Measurements from ENCODE around the gene PEX16. TPM values are rescaled to one million over a fixed set of nuclear protein-coding genes. Genes with fewer than 3 reads are reported as not detected.

PEX16 gene
- total RNA-seq, 1 experiment from 2014 or later = 35.8 TPM

DNA sequence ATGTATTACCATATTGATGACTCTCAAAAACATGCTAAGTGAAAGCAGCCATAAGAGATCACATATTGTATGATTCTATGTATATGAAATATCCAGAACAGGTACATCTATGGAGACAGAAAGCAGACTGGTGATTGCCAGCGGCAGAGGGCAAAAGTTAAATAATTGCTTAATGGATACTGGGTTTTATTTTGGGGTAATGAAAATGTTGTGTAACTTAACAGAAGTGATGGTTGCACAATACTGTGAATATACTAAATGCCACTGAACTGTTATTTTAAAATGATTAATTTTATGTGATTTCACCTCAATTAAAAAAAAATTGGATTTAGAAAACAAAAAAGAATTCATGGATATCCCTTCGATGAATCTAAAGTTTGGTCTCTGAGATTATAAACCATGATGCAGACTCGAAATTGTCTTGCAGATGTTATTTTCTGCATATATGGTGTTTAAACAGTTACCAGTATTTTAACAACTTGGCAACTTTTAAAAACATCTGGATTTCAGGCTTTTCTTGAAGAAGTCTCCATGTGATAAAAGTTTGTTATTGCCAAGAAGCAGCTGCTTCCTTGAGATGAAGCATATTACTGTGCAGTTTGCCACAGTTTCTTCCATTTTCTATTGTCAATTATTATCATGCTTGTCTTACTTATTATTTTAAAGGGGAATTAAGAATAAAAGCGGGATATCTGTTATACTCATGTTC is 42.9 kb upstream of the PEX16 start:
- no peaks in the 10 kb centered on the region for H3K27me3 ChIP-seq (ENCODE audit: insufficient read depth, low read depth)
- H3K79me2 ChIP-seq (ENCODE audit: low read depth) = no peaks in the 10 kb centered on the region
- TF ChIP-seq, protein P1, sequence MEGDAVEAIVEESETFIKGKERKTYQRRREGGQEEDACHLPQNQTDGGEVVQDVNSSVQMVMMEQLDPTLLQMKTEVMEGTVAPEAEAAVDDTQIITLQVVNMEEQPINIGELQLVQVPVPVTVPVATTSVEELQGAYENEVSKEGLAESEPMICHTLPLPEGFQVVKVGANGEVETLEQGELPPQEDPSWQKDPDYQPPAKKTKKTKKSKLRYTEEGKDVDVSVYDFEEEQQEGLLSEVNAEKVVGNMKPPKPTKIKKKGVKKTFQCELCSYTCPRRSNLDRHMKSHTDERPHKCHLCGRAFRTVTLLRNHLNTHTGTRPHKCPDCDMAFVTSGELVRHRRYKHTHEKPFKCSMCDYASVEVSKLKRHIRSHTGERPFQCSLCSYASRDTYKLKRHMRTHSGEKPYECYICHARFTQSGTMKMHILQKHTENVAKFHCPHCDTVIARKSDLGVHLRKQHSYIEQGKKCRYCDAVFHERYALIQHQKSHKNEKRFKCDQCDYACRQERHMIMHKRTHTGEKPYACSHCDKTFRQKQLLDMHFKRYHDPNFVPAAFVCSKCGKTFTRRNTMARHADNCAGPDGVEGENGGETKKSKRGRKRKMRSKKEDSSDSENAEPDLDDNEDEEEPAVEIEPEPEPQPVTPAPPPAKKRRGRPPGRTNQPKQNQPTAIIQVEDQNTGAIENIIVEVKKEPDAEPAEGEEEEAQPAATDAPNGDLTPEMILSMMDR (conservative IDR thresholded peaks at IDR 0.05) = no peak
- no peak overlapping the region for H2AFZ ChIP-seq
- no peaks in the 10 kb centered on the region for H3K4me1 ChIP-seq (replicated peaks; ENCODE audit: insufficient read depth)
- no peak overlapping the region for H3K27ac ChIP-seq
- CTCF ChIA-PET = no interaction called here
- BruUV-seq (replicated peaks) = no TSS peak
- DNase-seq = no peak
- no peak overlapping the region for H3K4me2 ChIP-seq
- no peaks in the 10 kb centered on the region for H3K9me3 ChIP-seq (ENCODE audit: insufficient read depth, low read depth)
- H3K9me2 ChIP-seq (ENCODE audit: insufficient read depth) = no peaks in the 10 kb centered on the region
- H3K36me3 ChIP-seq (ENCODE audit: low read depth) = 0 out of 2 replicates have a peak, but pooled peaks cover 3% of the 10 kb centered on the region
- H3F3A ChIP-seq (ENCODE audit: insufficient read depth, low read depth) = peaks cover 9% of the 10 kb centered on the region; the same call in 1 of the 2 replicates
- no peak overlapping the region for H3K4me3 ChIP-seq
- H4K20me1 ChIP-seq (ENCODE audit: insufficient read depth) = 0 out of 2 replicates have a peak, but pooled peaks cover 3% of the 10 kb centered on the region
- intact Hi-C loops (cut with micrococcal nuclease; ENCODE audit: unreplicated experiment) = no loop called here
- POLR2A ChIA-PET (ENCODE audit: unreplicated experiment) = no interaction called here

DNA sequence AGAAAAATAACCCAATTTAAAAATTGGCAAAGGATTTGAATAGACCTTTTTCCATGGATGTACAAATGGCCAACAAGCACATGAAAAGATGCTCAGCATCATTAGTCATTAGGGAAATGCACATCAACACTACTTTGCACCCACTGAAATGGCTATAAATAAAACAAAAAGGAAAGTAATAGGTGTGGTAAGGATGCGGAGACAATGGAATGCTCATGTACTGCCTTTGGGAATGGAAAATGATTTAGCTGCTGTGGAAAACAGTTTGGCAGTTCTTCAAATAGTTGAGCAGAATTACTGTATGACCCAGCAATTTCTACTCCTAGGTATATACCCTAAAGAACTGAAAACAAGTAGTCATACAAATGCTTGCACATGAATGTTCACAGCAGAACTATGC is 42.2 kb upstream of the PEX16 start:
- no peak for TF ChIP-seq EZH2 (IDR thresholded peaks at IDR 0.05; ENCODE audit: low read depth)
- TF ChIP-seq, protein P1 (conservative IDR thresholded peaks at IDR 0.05) = no peak
- Histone ChIP-seq H3K79me2 (ENCODE audit: low read depth) (no peaks in the 10 kb centered on the region), H3F3A (ENCODE audit: insufficient read depth, low read depth) (peaks cover 5% of the 10 kb centered on the region; the same call in 1 of the 2 replicates), H3K27me3 (ENCODE audit: insufficient read depth, low read depth) (no peaks in the 10 kb centered on the region), H3K36me3 (ENCODE audit: low read depth) (0 out of 2 replicates have a peak, but pooled peaks cover 3% of the 10 kb centered on the region), H3K9me3 (ENCODE audit: insufficient read depth, low read depth) (no peaks in the 10 kb centered on the region), H3K4me2 (no peak overlapping the region), H2AFZ (no peak overlapping the region), H3K4me1 (replicated peaks; ENCODE audit: insufficient read depth) (no peaks in the 10 kb centered on the region), H3K27ac (no peak overlapping the region), H3K4me3 (no peak overlapping the region), H4K20me1 (ENCODE audit: insufficient read depth) (0 out of 2 replicates have a peak, but pooled peaks cover 3% of the 10 kb centered on the region), H3K9me2 (ENCODE audit: insufficient read depth) (no peaks in the 10 kb centered on the region)
- ChIA-PET CTCF (no interaction called here), POLR2A (ENCODE audit: unreplicated experiment) (no interaction called here)
- intact Hi-C loops (cut with micrococcal nuclease; ENCODE audit: unreplicated experiment) = no loop called here
- DNase-seq = no peak
- no TSS peak for BruUV-seq (replicated peaks)

DNA sequence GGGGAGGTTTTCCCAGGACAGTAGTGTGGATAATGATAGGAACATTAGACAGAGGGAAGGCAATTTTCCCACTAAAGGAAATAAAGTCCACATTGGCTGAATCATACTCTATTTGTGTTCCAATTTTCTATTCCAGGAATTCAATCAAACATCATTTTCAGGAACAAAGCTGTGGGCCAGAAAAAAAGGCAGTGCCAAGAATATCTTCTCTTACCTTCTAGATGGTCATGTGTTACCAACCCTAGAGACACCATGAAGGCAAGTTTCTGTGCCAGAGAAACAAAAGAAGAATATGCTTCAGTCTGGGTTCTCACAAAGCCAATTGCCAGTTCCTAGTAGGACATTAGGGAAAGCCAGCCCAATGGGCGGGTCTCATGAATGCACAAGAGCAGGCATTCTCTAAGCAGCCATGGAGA is 32.3 kb upstream of the PEX16 start:
- DNase-seq = no peak
- no peaks in the 10 kb centered on the region for H3K9me3 ChIP-seq (ENCODE audit: insufficient read depth, low read depth)
- BruUV-seq (replicated peaks) = no TSS peak
- ChIA-PET CTCF (no interaction called here), POLR2A (ENCODE audit: unreplicated experiment) (no interaction called here)
- H3K27me3 ChIP-seq (ENCODE audit: insufficient read depth, low read depth) = no peaks in the 10 kb centered on the region
- TF ChIP-seq, protein P1 (conservative IDR thresholded peaks at IDR 0.05) = no peak
- no peak for TF ChIP-seq EZH2 (IDR thresholded peaks at IDR 0.05; ENCODE audit: low read depth)
- H4K20me1 ChIP-seq (ENCODE audit: insufficient read depth) = no peaks in the 10 kb centered on the region; the same call in 1 of the 2 replicates
- H3K4me1 ChIP-seq (replicated peaks; ENCODE audit: insufficient read depth) = no peaks in the 10 kb centered on the region
- intact Hi-C loops (cut with micrococcal nuclease; ENCODE audit: unreplicated experiment) = no loop called here
- no peaks in the 10 kb centered on the region for H3K79me2 ChIP-seq (ENCODE audit: low read depth)
- H3K27ac ChIP-seq = no peak overlapping the region
- H2AFZ ChIP-seq = no peak overlapping the region
- no peak overlapping the region for H3K4me2 ChIP-seq
- no peak overlapping the region for H3K4me3 ChIP-seq
- H3K36me3 ChIP-seq (ENCODE audit: low read depth) = no peaks in the 10 kb centered on the region; the same call in 1 of the 2 replicates
- H3F3A ChIP-seq (ENCODE audit: insufficient read depth, low read depth) = 0 out of 2 replicates have a peak, but pooled peaks cover 3% of the 10 kb centered on the region
- no peaks in the 10 kb centered on the region for H3K9me2 ChIP-seq (ENCODE audit: insufficient read depth)

Data from PC-9 (cell line).